ENCODE results near the gene RINL.
"Not testable (repeated sequence)": the region's sequence is repeated elsewhere in the genome, so short reads cannot be mapped to it uniquely, and the experiment has no call there.

RINL gene

DNA sequence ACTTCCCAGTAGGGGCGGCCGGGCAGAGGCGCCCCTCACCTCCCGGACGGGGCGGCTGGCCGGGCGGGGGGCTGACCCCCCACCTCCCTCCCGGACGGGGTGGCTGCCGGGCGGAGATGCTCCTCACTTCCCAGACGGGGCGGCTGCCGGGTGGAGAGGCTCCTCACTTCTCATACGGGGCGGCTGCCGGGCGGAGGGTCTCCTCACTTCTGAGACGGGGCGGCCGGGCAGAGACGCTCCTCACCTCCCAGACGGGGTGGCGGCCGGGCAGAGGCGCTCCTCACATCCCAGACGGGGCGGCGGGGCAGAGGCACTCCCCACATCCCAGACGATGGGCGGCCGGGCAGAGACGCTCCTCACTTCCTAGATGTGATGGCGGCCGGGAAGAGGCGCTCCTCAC, 22.3 kb downstream of the RINL start:
- H3K4me3 ChIP-seq (ENCODE audit: extremely low read depth, insufficient read depth, low read length, poor library complexity, severe bottlenecking); H3K9me3 ChIP-seq (ENCODE audit: control insufficient read depth, low read length); H3K27ac ChIP-seq (ENCODE audit: low read depth, low read length, severe bottlenecking); H3K4me1 ChIP-seq (ENCODE audit: control insufficient read depth, insufficient read depth, low read length, poor library complexity, severe bottlenecking); H3K36me3 ChIP-seq (ENCODE audit: control insufficient read depth, insufficient read depth, low read length): not testable (repeated sequence)
- WGBS, 2 experiments (ENCODE audit: insufficient coverage in 2 of 2), result 96% methylated on average over 19 of the region's 37 CpGs; no CpG with 5 or more reads in 1 of the 2 experiments

- not testable (repeated sequence) for H3K9me3 ChIP-seq (ENCODE audit: control insufficient read depth, low read length); H3K4me3 ChIP-seq (ENCODE audit: extremely low read depth, insufficient read depth, low read length, poor library complexity, severe bottlenecking); H3K27ac ChIP-seq (ENCODE audit: low read depth, low read length, severe bottlenecking); H3K36me3 ChIP-seq (ENCODE audit: control insufficient read depth, insufficient read depth, low read length); H3K4me1 ChIP-seq (ENCODE audit: control insufficient read depth, insufficient read depth, low read length, poor library complexity, severe bottlenecking)
- WGBS, 2 experiments (ENCODE audit: insufficient coverage in 2 of 2), result no CpG with 5 or more reads among the region's 3 CpGs
Measured at GRCh38 chr19:38854961-38855360, 23.1 kb downstream of the RINL start.

DNA sequence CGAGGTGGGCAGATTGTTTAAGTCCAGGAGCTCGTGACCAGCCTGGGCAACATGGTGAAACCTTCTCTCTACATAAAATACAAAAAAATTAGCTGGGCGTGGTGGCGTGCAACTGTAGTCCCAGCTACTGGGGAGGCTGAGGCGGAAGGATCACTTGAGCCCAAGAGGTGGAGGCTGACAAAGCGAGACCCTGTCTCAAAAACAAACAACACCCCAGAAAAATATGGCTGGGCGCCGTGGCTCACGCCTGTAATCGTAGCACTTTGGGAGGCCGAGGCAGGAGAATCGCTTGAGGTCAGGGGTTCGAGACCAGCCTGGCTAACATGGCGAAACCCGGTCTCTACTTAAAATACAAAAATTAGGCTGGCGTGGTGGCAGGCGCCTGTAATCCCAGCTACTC, 24.9 kb downstream of the RINL start:
- Histone ChIP-seq H3K4me3 (ENCODE audit: extremely low read depth, insufficient read depth, low read length, poor library complexity, severe bottlenecking) (peak overlapping the region; percentile 76), H3K4me1 (ENCODE audit: control insufficient read depth, insufficient read depth, low read length, poor library complexity, severe bottlenecking) (peaks cover 7% of the 10 kb centered on the region), H3K9me3 (ENCODE audit: control insufficient read depth, low read length) (peaks cover 5% of the 10 kb centered on the region), H3K36me3 (ENCODE audit: control insufficient read depth, insufficient read depth, low read length) (peaks cover 7% of the 10 kb centered on the region), H3K27ac (ENCODE audit: low read depth, low read length, severe bottlenecking) (no peak overlapping the region)
- WGBS, 2 experiments (ENCODE audit: insufficient coverage in 2 of 2), result 89 to 95% methylated on average over 13 to 15 of the region's 17 CpGs

- Histone ChIP-seq H3K4me3 (ENCODE audit: extremely low read depth, insufficient read depth, low read length, poor library complexity, severe bottlenecking) (peak overlapping the region; percentile 76), H3K36me3 (ENCODE audit: control insufficient read depth, insufficient read depth, low read length) (peaks cover 15% of the 10 kb centered on the region), H3K4me1 (ENCODE audit: control insufficient read depth, insufficient read depth, low read length, poor library complexity, severe bottlenecking) (peaks cover 14% of the 10 kb centered on the region), H3K9me3 (ENCODE audit: control insufficient read depth, low read length) (peaks cover 5% of the 10 kb centered on the region), H3K27ac (ENCODE audit: low read depth, low read length, severe bottlenecking) (peak overlapping the region; percentile 96)
- 1 to 6% methylated on average over 8 to 25 of the region's 52 CpGs for WGBS, 2 experiments (ENCODE audit: insufficient coverage in 2 of 2)
Measured at GRCh38 chr19:38852231-38853044, 25.6 kb downstream of the RINL start.

GRCh38 chr19:38851622-38852230, 26.3 kb downstream of the RINL start:
- peaks cover under 1% of the 10 kb centered on the region for H3K9me3 ChIP-seq (ENCODE audit: control insufficient read depth, low read length)
- peak overlapping the region; percentile 76 for H3K4me3 ChIP-seq (ENCODE audit: extremely low read depth, insufficient read depth, low read length, poor library complexity, severe bottlenecking)
- WGBS, 2 experiments (ENCODE audit: insufficient coverage in 2 of 2), result 5 to 7% methylated on average over 22 to 35 of the region's 67 CpGs
- peaks cover 22% of the 10 kb centered on the region for H3K36me3 ChIP-seq (ENCODE audit: control insufficient read depth, insufficient read depth, low read length)
- peak overlapping the region; percentile 96 for H3K27ac ChIP-seq (ENCODE audit: low read depth, low read length, severe bottlenecking)
- peaks cover 21% of the 10 kb centered on the region for H3K4me1 ChIP-seq (ENCODE audit: control insufficient read depth, insufficient read depth, low read length, poor library complexity, severe bottlenecking)

- 18 to 21% methylated on average over 36 to 37 of the region's 40 CpGs for WGBS, 2 experiments (ENCODE audit: insufficient coverage in 2 of 2)
- Histone ChIP-seq H3K9me3 (ENCODE audit: control insufficient read depth, low read length) (no peaks in the 10 kb centered on the region), H3K27ac (ENCODE audit: low read depth, low read length, severe bottlenecking) (peak overlapping the region; percentile 96), H3K4me3 (ENCODE audit: extremely low read depth, insufficient read depth, low read length, poor library complexity, severe bottlenecking) (peak overlapping the region; percentile 76), H3K4me1 (ENCODE audit: control insufficient read depth, insufficient read depth, low read length, poor library complexity, severe bottlenecking) (peaks cover 21% of the 10 kb centered on the region), H3K36me3 (ENCODE audit: control insufficient read depth, insufficient read depth, low read length) (peaks cover 29% of the 10 kb centered on the region)
Measured at GRCh38 chr19:38850976-38851621, 27.0 kb downstream of the RINL start.

DNA sequence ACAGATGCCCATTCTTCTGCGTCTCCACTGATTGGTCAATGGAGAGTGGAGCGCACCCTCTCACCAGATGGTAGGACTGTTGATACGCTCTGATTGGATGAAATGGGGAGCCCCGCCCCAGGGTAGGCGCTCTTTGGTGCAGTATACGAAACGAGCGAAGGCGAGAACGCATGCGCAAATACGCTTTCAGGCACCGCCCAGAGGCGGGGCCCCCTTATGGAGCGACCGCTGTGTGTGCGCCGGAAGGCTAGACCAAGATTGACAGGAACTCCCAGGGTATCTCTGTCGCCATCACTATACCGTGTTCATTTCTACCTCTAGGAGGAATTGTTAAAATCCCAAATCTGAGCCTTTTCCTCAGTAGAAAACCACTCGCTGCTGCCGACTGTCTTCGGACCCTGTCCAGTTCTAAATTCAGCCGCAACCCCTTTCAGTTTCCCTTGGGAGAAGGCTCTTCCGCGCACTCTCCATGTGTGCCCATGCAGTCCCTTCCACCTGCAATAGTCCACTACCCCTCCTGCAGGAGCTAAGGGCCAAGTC, 27.6 kb downstream of the RINL start:
- Histone ChIP-seq H3K4me3 (ENCODE audit: extremely low read depth, insufficient read depth, low read length, poor library complexity, severe bottlenecking) (peak overlapping the region; percentile 76), H3K27ac (ENCODE audit: low read depth, low read length, severe bottlenecking) (peak overlapping the region; percentile 96), H3K4me1 (ENCODE audit: control insufficient read depth, insufficient read depth, low read length, poor library complexity, severe bottlenecking) (peaks cover 21% of the 10 kb centered on the region), H3K36me3 (ENCODE audit: control insufficient read depth, insufficient read depth, low read length) (peaks cover 35% of the 10 kb centered on the region), H3K9me3 (ENCODE audit: control insufficient read depth, low read length) (no peaks in the 10 kb centered on the region)
- WGBS, 2 experiments (ENCODE audit: insufficient coverage in 2 of 2), result 2 to 3% methylated on average over 24 to 26 of the region's 26 CpGs

DNA sequence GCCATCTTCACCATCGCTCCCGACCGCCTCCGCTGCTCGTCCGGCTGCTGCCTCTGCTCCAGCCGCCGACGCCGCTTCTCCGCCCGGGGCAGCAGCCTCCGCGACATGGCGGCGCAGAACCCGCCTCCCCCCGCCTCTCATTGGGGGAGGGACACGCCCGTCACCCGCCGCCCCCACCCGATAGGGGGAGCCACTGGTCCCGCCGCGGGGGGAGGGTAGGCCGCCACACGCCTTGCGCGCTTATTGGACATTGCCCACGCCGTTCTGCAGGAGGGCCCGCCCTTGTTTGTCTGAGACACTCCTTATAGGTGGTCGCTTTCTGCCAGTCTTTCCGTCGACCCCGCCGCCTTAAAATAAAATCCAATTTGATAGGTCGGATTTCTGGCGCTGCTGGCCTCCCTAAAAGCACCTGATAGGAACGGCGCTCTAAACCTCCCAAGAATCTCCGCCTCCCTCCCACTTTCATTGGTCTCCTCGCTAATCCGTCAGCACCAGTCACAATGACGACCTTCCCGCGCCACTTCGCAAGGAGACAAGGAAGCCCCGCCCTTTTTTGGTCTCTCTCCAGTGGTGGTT, 28.1 kb downstream of the RINL start, which contains the start of gene HNRNPL:
TSS of gene HNRNPL (minus strand) at position 127 of the 576 bp plus-strand sequence. CDS start at position 107, 20 bp downstream.
- no peaks in the 10 kb centered on the region for H3K9me3 ChIP-seq (ENCODE audit: control insufficient read depth, low read length)
- WGBS, 2 experiments (ENCODE audit: insufficient coverage in 2 of 2), result 0% methylated on average over 26 to 44 of the region's 50 CpGs
- H3K4me1 ChIP-seq (ENCODE audit: control insufficient read depth, insufficient read depth, low read length, poor library complexity, severe bottlenecking), result peaks cover 24% of the 10 kb centered on the region
- H3K36me3 ChIP-seq (ENCODE audit: control insufficient read depth, insufficient read depth, low read length), result peaks cover 40% of the 10 kb centered on the region
- H3K4me3 ChIP-seq (ENCODE audit: extremely low read depth, insufficient read depth, low read length, poor library complexity, severe bottlenecking), result peak within 1 kb of the TSS; percentile 91
- peak within 1 kb of the TSS; percentile 100 for H3K27ac ChIP-seq (ENCODE audit: low read depth, low read length, severe bottlenecking)

GRCh38 chr19:38849147-38849859, 28.8 kb downstream of the RINL start:
- peak overlapping the region; percentile 91 for H3K4me3 ChIP-seq (ENCODE audit: extremely low read depth, insufficient read depth, low read length, poor library complexity, severe bottlenecking)
- peak overlapping the region; percentile 100 for H3K27ac ChIP-seq (ENCODE audit: low read depth, low read length, severe bottlenecking)
- H3K4me1 ChIP-seq (ENCODE audit: control insufficient read depth, insufficient read depth, low read length, poor library complexity, severe bottlenecking), result peaks cover 25% of the 10 kb centered on the region
- no peaks in the 10 kb centered on the region for H3K9me3 ChIP-seq (ENCODE audit: control insufficient read depth, low read length)
- peaks cover 47% of the 10 kb centered on the region for H3K36me3 ChIP-seq (ENCODE audit: control insufficient read depth, insufficient read depth, low read length)
- 0% methylated on average over 30 to 47 of the region's 76 CpGs for WGBS, 2 experiments (ENCODE audit: insufficient coverage in 2 of 2)

Measured in mesodermal cell (in vitro differentiated cells).